ENCODE results near the gene LGALS7.

The LGALS7 gene

DNA sequence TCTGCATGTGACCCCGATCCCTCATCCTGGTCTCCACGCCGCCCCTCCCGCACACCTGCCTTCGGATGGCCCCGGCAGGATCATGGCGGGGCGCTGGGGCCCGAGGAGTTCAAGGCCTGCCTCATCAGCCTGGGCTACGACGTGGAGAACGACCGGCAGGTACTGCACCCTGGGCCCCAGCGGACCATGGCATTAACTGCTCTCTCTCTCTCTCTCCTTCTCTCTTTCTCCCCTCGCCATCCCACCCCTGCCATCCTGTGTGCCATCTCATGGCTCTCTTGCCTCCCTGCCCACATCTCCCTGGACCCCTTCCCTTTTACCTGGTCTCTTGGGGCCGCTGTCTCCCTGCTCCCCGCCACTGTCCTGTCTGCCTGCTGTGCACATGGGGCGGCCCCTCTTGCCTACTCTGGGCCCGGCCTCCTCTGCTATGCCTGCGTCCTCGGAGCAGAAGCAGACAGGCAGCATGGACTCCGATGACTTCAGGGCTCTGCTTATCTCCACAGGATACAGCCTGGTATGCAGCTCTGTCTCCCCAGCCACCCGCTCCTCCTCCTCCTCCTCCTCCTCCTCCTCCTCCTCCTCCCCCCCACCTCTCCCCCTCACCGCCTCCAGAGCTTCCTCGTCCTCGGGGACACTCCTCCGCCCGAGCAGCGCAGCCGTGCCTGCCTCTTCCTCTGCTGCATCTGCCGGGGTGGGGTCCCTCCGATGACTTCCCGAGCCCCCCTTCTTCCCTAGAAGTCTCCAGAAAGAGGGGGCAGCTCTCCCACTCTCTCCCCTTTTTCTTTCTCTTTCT is 45.3 kb downstream of the LGALS7 start:
- no peak for DNase-seq (ENCODE audit: low read depth in 4 of 4, low spot score in 1 of 4)

DNA sequence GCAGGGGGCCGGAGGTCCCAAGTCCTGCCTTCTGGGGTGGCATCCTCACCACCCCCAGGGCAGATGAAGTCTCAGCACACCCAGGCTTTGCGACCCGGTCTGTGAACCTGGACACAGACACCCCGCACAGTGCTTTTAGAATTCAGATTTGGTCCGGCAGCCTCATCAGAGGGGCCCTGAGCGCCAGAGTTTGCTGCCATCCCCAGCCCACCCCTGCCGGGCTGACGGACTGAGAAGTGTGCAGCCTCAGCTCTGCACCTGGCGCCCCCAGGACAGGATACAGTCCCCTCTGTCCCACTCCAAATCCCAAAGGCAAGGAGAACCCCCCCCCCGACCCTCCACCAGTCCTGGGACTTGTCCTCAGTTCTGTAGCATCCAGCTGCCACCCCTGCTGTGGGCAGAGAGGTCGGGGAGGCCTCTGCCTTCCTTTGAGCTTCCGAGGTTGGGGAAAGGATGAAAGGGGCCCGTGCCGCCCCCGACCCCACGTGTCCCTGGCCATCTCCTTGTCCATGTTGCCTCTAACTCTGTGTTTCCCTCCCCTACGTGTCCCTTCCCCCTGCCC is 45.9 kb downstream of the LGALS7 start:
- DNase-seq (ENCODE audit: low read depth in 4 of 4, low spot score in 1 of 4): no peak

DNA sequence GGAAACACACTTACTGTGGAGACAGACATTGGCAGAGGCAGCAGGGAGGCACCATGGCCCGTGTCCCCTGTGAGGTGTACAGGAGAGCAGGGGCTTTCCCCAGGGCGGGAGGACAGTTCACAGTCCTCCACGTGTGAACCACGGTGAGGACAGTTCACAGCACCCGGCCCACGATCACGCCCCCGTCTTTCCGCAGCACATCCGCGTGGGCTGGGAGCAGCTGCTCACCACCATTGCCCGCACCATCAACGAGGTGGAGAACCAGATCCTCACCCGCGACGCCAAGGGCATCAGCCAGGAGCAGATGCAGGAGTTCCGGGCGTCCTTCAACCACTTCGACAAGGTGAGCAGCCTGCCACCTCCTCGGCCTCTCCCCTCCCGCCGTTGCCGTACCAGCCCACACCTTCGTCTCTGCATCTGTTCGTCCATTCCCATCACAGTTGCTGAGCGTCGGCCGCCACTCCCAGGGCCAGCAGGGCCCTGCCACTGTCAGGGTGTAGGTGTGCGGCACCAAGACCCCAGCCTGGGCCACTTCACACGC is 46.5 kb downstream of the LGALS7 start:
- DNase-seq (ENCODE audit: low read depth in 4 of 4, low spot score in 1 of 4): no peak

DNA sequence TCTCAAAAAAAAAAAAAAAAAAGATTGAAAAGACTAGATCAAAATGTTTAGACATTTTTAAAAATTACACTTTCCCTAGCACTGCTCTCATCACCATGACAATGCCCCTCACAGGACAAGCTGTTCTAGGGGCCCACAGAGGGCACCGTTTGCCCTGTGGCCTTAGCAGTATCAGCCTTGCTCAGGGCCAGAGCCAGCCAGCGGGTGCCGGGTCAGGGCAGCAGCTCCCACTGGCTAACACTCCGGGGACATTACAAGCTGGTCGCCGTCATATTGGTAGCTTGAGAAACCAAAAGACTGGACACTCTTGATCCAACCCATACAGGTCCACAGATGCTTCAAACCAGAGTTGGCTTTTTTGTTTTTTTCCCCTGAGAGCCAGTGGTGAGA is 47.0 kb downstream of the LGALS7 start:
- DNase-seq (ENCODE audit: low read depth in 4 of 4, low spot score in 1 of 4): no peak

DNA sequence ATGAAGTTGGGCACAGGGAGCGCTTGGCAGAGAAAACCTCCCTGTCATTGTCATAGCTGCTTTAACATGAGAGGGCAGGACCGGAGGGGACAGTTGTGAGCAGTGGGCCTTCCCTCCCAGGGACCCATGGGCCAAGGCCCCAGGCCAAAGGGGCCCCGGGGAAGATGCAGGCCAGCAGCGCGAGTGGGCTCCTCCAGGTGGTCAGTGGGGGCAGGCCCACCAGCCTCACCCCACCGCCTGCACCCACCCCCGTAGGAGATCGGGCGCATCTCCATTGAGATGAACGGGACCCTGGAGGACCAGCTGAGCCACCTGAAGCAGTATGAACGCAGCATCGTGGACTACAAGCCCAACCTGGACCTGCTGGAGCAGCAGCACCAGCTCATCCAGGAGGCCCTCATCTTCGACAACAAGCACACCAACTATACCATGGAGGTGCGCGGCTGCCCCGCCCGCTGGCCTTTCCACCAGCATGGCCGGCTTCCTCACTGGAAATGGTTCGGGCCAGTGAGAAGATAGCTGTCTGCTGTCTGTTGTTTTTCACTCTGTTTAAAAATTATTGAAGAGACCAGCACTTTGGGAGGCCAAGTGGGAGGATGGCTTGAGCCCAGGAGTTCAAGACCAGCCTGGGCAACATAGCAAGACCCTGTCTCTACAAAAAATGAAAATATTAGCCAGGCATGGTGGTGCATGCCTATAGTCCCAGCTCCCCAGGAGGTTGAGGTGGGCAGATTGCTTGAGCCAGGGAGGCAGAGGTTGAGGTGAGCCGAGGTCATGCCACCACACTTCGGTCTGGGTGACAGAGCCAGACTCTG is 47.6 kb downstream of the LGALS7 start:
- no peak for DNase-seq (ENCODE audit: low read depth in 4 of 4, low spot score in 1 of 4)

DNA sequence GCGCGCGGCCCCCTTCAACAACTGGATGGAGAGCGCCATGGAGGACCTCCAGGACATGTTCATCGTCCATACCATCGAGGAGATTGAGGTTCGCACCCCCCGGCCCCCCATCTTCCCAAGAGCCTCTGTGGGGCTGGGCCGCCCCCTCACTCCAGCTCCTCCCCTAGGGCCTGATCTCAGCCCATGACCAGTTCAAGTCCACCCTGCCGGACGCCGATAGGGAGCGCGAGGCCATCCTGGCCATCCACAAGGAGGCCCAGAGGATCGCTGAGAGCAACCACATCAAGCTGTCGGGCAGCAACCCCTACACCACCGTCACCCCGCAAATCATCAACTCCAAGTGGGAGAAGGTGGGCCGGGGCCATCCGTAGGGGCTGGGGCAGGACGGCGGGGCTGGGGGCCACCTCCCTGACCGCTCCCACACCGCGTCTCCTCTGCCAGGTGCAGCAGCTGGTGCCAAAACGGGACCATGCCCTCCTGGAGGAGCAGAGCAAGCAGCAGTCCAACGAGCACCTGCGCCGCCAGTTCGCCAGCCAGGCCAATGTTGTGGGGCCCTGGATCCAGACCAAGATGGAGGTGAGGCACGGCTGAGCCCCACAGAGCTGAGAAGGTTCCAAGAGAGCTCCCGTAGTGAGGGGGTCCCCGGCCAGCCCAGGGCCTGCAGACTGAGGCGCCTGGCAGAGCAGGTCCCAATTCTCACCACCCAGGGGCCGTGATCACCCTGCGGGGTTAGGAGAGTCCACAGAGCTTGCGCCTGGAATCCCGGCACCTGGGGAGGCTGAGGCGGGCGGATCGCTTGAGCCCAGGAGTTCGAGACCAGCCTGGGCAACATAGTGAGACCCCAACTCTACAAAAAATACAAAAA is 49.1 kb downstream of the LGALS7 start:
- no peak for DNase-seq (ENCODE audit: low read depth in 4 of 4, low spot score in 1 of 4)

DNA sequence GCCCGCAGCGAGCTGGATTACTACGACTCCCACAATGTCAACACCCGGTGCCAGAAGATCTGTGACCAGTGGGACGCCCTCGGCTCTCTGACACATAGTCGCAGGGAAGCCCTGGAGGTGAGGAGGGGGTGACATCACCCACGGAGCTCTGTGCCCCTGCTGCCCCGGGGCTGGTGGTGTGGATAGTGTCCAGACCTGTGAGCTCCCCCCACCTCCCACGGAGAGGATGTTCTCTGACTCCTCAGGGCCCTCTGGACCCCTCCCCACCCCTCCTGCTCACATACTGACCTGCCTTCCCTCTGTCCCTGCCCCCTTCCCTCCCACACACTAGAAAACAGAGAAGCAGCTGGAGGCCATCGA is 49.7 kb downstream of the LGALS7 start:
- DNase-seq (ENCODE audit: low read depth in 4 of 4, low spot score in 1 of 4): no peak

DNA sequence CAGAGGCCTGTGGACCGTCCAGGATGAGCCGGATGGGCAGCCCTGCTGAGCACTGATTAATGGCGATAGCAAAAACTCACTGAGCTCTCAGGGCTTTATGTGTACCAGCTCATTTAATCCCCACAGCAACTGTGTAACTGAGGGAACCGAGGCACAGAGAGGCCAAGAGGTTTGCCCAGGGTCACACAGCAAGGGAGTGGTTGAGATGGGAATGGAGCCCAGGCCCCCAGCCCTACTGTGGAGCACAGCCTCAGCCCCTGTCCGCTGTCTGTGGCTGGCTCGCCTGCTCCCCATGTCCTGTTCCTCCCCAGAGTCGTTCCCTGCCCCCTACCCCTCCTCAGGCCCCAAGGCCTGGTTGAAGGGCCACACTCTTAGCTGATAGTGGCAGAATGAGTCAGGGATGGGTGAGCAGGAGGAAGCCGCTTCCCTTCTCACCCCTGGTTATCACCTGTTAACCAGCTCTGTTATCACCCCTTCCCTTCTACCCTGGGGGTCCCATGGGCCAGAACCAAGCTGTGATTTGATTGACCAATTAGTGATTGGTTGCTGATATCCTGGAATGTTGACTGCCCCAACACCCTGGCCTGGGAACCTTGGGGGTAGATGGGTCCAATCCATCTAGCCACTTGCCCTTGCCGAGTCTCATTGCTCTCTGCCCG is 50.2 kb downstream of the LGALS7 start:
- no peak for DNase-seq (ENCODE audit: low read depth in 4 of 4, low spot score in 1 of 4)

DNA sequence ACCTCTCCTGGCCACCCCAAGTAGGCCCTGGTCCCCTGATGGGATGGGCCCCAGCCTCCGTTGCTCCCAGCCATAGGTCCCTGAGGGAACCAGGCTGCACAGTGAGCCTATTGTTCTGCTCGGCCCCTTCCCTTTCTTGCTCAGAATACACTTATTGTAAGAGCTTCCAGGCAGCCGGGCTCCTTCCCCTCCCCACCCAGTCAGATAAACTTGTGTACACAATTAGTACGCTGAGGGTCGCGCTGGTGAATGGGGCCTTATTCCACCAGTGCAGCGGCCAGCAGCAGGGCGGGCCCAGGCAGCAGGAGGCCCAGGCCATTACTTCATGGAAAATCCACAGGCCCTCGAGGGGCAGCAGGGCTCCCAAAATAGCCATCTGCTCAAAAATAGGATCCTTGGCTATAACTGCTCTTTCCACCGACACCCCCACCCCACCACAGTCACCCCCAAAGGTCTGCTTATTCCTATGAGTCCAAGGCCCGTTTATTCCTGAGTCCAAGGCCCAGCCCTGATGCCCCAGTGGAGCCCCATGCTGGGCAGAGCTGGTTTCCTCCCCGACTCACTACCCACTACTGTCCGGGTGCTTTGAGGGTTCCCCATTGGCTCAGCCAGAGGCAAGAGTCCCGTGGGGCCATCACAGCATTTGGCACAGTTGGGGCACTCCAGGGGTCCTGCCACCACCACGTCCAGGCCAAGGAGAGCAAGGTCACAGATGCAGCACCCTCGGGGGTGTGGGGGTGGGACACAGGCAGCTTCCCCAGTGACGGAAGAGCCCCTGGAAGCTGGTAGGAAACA is 51.1 kb downstream of the LGALS7 start:
- no peak for DNase-seq (ENCODE audit: low read depth in 4 of 4, low spot score in 1 of 4)

DNA sequence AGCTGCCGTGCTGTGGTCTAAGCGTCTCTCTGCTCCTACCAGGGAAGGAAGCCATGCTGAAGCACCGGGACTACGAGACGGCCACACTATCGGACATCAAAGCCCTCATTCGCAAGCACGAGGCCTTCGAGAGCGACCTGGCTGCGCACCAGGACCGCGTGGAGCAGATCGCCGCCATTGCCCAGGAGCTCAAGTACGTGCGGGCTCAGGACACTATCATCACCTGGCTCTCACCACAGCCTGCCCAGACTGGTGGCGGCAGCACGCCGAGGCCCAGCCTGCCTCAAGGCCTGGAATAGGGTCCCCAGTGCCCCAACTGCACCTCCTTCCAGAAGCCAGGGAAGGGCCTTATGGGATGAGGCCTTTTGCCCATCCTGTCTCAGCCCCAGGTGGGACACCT is 51.8 kb downstream of the LGALS7 start:
- DNase-seq (ENCODE audit: low read depth in 4 of 4, low spot score in 1 of 4): no peak
